ENCODE results near the gene QSER1.

DNA sequence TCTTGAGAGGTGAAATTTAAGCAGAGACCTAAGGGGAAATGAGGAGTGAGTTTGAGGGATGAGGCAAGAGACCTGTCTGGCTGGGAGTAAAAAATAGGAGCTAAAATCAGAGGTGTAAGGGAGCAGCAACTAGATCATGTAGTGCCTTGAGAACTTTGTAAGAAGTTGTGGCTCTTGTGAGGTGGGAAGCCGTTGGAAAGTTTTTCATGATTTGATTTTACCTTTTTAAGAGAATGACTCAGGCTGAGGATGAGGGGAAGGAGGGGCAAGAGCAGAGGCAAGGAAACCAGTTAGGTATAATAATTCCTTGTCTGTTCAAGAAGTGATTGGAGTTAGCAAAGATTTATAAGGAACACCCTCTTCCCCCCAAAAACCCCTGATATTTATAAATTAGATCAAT, 25.8 kb downstream of the QSER1 start:
- TF ChIP-seq, protein P1, sequence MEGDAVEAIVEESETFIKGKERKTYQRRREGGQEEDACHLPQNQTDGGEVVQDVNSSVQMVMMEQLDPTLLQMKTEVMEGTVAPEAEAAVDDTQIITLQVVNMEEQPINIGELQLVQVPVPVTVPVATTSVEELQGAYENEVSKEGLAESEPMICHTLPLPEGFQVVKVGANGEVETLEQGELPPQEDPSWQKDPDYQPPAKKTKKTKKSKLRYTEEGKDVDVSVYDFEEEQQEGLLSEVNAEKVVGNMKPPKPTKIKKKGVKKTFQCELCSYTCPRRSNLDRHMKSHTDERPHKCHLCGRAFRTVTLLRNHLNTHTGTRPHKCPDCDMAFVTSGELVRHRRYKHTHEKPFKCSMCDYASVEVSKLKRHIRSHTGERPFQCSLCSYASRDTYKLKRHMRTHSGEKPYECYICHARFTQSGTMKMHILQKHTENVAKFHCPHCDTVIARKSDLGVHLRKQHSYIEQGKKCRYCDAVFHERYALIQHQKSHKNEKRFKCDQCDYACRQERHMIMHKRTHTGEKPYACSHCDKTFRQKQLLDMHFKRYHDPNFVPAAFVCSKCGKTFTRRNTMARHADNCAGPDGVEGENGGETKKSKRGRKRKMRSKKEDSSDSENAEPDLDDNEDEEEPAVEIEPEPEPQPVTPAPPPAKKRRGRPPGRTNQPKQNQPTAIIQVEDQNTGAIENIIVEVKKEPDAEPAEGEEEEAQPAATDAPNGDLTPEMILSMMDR (IDR thresholded peaks at IDR 0.05), result no peak
- TF ChIP-seq POLR2A (IDR thresholded peaks at IDR 0.05), result no peak
